Osteocyte (in vitro differentiated cells): ENCODE data around the gene ACTN1. TPM values are rescaled to one million over a fixed set of nuclear protein-coding genes. Genes with fewer than 3 reads are reported as not detected.
A peak's percentile ranks its signal among the peaks of the same experiment; 100 is the strongest.
"Not testable (repeated sequence)": the region's sequence is repeated elsewhere in the genome, so short reads cannot be mapped to it uniquely, and the experiment has no call there.

Source experiments
- DNase-seq: peaks from one replicate; pipeline ENCODE4 v3.0.0; 2021; ENCODE audit warnings: mixed read lengths; ENCODE audit not compliant: unreplicated experiment; ENCODE audit errors: extremely low spot score
- H3K27ac Mint-ChIP-seq: one replicate; pipeline ENCODE4 v1.8.0; 2021; ENCODE audit warnings: mild to moderate bottlenecking, mixed read lengths; ENCODE audit not compliant: unreplicated experiment
- H3K27me3 Mint-ChIP-seq: one replicate; pipeline ENCODE4 v1.8.0; 2021; ENCODE audit warnings: mixed read lengths; ENCODE audit not compliant: unreplicated experiment
- H3K36me3 Mint-ChIP-seq: one replicate; pipeline ENCODE4 v1.8.0; 2021; ENCODE audit warnings: mixed read lengths; ENCODE audit not compliant: unreplicated experiment
- H3K4me1 Mint-ChIP-seq: one replicate; pipeline ENCODE4 v1.8.0; 2021; ENCODE audit warnings: mixed read lengths; ENCODE audit not compliant: unreplicated experiment
- H3K4me3 Mint-ChIP-seq: one replicate; pipeline ENCODE4 v1.8.0; 2021; ENCODE audit warnings: mild to moderate bottlenecking, moderate library complexity, mixed read lengths; ENCODE audit not compliant: unreplicated experiment
- H3K9me3 Mint-ChIP-seq: one replicate; pipeline ENCODE4 v1.8.0; 2021; ENCODE audit warnings: mixed read lengths; ENCODE audit not compliant: unreplicated experiment
- CTCF ChIP-seq: fragments of 200-600 bp; sonication (generic); IDR thresholded peaks from 2 replicates; pipeline ENCODE4 v1.5.0; 2021; ENCODE audit warnings: antibody characterized with exemption, mild to moderate bottlenecking, moderate library complexity
- total RNA-seq: library from RNA; stranded (reverse); gene quantifications from 2 replicates; pipeline ENCODE4 v1.2.1, GENCODE V29; 2021

Gene ACTN1
- total RNA-seq, 1 donor from 2014 or later = 380 TPM

GRCh38 chr14:68860771-68861170 is 118.3 kb downstream of the ACTN1 start:
- Mint-ChIP-seq H3K36me3 (peaks cover 4% of the 10 kb centered on the region), H3K4me1 (peaks cover 18% of the 10 kb centered on the region), H3K27me3 (no peaks in the 10 kb centered on the region), H3K4me3 (no peak overlapping the region), H3K27ac (no peak overlapping the region), H3K9me3 (peaks cover 5% of the 10 kb centered on the region)
- no peak for TF ChIP-seq CTCF
- DNase-seq = no peak

DNA sequence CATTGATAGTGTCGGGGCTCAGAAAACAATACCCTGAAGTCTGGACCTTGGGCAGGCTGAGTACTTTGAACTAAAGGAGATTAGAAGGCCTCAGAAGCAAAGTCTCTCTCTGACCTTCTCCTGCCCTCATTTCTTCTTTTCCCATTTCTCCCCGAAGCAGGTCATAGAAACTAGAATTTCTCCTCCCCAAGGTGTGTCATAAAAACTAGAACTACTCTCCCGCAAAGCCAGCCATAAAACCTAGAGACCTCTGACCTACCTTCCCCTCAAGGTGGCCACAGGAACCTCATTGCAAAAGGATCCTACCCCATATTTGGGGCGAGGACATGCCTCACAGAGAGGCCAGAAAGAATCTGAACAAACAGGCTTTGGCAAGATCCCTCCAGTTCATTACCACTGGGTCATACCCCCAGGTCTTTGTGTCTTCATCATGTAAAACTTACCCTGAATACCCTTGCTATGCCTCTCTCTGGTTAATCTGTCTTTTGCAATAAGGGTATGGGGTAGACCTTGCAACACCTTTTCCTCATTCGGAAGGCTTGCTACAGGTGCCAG is 121.5 kb downstream of the ACTN1 start:
- no peak overlapping the region for H3K4me3 Mint-ChIP-seq
- H3K4me1 Mint-ChIP-seq = peaks cover 18% of the 10 kb centered on the region
- DNase-seq = peak; percentile 23
- no peak for TF ChIP-seq CTCF
- H3K27me3 Mint-ChIP-seq = no peaks in the 10 kb centered on the region
- no peaks in the 10 kb centered on the region for H3K9me3 Mint-ChIP-seq
- H3K27ac Mint-ChIP-seq = no peak overlapping the region
- peaks cover 6% of the 10 kb centered on the region for H3K36me3 Mint-ChIP-seq

DNA sequence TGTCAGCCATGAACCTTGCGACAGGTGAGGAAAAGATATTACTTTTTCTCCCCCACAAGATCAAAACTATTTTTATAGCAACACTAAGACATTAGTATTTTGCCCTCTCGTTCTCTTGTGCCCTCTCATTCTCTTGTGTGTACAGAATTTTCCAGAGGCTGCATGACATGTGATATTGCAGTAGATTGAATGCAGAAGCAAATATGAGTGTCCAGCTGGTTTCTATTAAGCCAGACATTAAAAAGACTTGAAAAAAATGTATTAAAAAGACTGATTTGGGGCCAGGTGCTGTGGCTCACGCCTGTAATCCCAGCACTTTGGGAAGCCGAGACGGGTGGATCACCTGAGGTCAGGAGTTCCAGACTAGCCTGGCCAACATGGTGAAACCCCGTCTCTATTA is 122.5 kb downstream of the ACTN1 start:
- H3K4me1 Mint-ChIP-seq = peaks cover 18% of the 10 kb centered on the region
- TF ChIP-seq CTCF = no peak
- no peaks in the 10 kb centered on the region for H3K9me3 Mint-ChIP-seq
- H3K27ac Mint-ChIP-seq = peak overlapping the region; percentile 81
- peaks cover 6% of the 10 kb centered on the region for H3K36me3 Mint-ChIP-seq
- no peak overlapping the region for H3K4me3 Mint-ChIP-seq
- no peaks in the 10 kb centered on the region for H3K27me3 Mint-ChIP-seq
- DNase-seq = no peak

GRCh38 chr14:68854421-68854820 is 124.7 kb downstream of the ACTN1 start:
- no peak for TF ChIP-seq CTCF
- Mint-ChIP-seq H3K4me3 (no peak overlapping the region), H3K36me3 (peaks cover 6% of the 10 kb centered on the region), H3K4me1 (peaks cover 20% of the 10 kb centered on the region), H3K27ac (no peak overlapping the region), H3K27me3 (no peaks in the 10 kb centered on the region), H3K9me3 (no peaks in the 10 kb centered on the region)
- no peak for DNase-seq

DNA sequence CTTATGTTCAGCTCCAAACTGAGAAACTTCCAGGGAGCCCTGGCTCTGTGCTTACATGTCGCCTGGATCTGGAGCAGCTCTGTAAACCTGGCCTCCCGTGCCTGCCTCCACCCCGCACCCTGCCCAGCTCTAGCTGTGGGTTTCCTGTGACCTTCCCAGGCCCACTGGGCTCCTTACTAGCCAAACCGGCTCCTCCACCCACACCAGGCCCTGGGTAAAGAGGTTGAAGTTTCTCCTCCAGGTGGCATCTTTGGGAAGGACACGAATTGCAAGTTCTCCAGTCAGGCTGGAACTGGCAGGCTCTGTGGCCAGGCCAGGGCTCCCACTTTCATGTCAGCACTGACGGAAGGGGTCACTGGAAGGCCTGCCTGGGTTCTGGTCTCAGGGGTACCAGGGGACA is 125.4 kb downstream of the ACTN1 start:
- Mint-ChIP-seq H3K27me3 (no peaks in the 10 kb centered on the region), H3K4me1 (peaks cover 23% of the 10 kb centered on the region), H3K36me3 (peaks cover 6% of the 10 kb centered on the region), H3K9me3 (no peaks in the 10 kb centered on the region), H3K27ac (no peak overlapping the region), H3K4me3 (no peak overlapping the region)
- no peak for TF ChIP-seq CTCF
- DNase-seq = no peak

DNA sequence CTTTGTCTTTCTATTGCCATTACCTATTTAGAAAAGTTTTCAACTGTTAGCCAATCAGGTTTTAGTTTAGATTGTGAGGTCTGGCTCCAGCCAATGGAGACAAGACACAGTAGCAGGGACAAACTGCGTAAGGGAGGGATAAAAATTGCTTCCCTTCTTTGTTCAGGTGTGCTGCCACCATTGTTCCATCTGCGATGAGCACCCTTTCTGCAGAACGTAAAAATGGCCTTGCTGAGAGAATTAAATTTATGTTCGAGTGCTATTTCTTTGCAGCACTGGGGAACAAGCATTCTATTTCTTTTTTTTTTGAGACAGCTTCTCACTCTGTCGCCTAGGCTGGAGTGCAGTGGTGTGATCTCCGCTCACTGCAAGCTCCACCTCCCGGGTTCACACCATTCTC is 126.6 kb downstream of the ACTN1 start:
- H3K27me3 Mint-ChIP-seq, H3K36me3 Mint-ChIP-seq, H3K27ac Mint-ChIP-seq, DNase-seq, H3K9me3 Mint-ChIP-seq, H3K4me3 Mint-ChIP-seq: not testable (repeated sequence)
- peaks cover 19% of the 10 kb centered on the region for H3K4me1 Mint-ChIP-seq
